NCI-H146 treated with DMSO at 0.1 percent for 48 hours (cell line): ENCODE measurements around the gene USP25.
"Not testable (repeated sequence)": the region's sequence is repeated elsewhere in the genome, so short reads cannot be mapped to it uniquely, and the experiment has no call there.

Source experiments
- DNase-seq: peaks from one replicate; lab custom pipeline; 2025; ENCODE audit not compliant: unreplicated experiment; lab: John Stamatoyannopoulos, UW

Gene USP25

GRCh38 chr21:15732290-15732995, 2.7 kb downstream of the USP25 start:
- no peak for DNase-seq

- DNase-seq: no peak
Observed at GRCh38 chr21:15732996-15733329, 3.2 kb downstream of the USP25 start.

- no peak for DNase-seq
Observed at GRCh38 chr21:15735409-15735808, 5.6 kb downstream of the USP25 start.

GRCh38 chr21:15735931-15736330, 6.1 kb downstream of the USP25 start:
- DNase-seq: not testable (repeated sequence)

- not testable (repeated sequence) for DNase-seq
Observed at GRCh38 chr21:15738779-15739178, 9.0 kb downstream of the USP25 start.

- no peak for DNase-seq
Observed at GRCh38 chr21:15740383-15740782, 10.6 kb downstream of the USP25 start.

GRCh38 chr21:15741510-15741909, 11.7 kb downstream of the USP25 start:
- no peak for DNase-seq

GRCh38 chr21:15742052-15742670, 12.4 kb downstream of the USP25 start:
- no peak for DNase-seq

GRCh38 chr21:15742694-15743093, 12.9 kb downstream of the USP25 start:
- no peak for DNase-seq

GRCh38 chr21:15743593-15743992, 13.8 kb downstream of the USP25 start:
- no peak for DNase-seq

GRCh38 chr21:15744926-15745325, 15.1 kb downstream of the USP25 start:
- no peak for DNase-seq

GRCh38 chr21:15748586-15748985, 18.8 kb downstream of the USP25 start:
- DNase-seq: no peak

GRCh38 chr21:15749082-15749860, 19.5 kb downstream of the USP25 start:
- no peak for DNase-seq

- DNase-seq: no peak
Observed at GRCh38 chr21:15749861-15750159, 20.0 kb downstream of the USP25 start.

GRCh38 chr21:15751037-15751436, 21.3 kb downstream of the USP25 start:
- DNase-seq: no peak

- DNase-seq: no peak
Observed at GRCh38 chr21:15751546-15751945, 21.8 kb downstream of the USP25 start.

GRCh38 chr21:15752763-15753407, 23.1 kb downstream of the USP25 start:
- no peak for DNase-seq

- no peak for DNase-seq
Observed at GRCh38 chr21:15753741-15754140, 24.0 kb downstream of the USP25 start.

- no peak for DNase-seq
Observed at GRCh38 chr21:15754640-15755039, 24.9 kb downstream of the USP25 start.

- no peak for DNase-seq
Observed at GRCh38 chr21:15755125-15755524, 25.3 kb downstream of the USP25 start.

- no peak for DNase-seq
Observed at GRCh38 chr21:15759469-15759868, 29.7 kb downstream of the USP25 start.
